ENCODE data around the gene CSNK1D. TPM values are rescaled to one million over a fixed set of nuclear protein-coding genes. Genes with fewer than 3 reads are reported as not detected.

Gene CSNK1D
- total and polyA plus RNA-seq, 10 of the 15 experiments (the other 5 are each of a cell fraction or from before 2014, with no cell fraction given): 5.7 to 105 (median 58.1) TPM

DNA sequence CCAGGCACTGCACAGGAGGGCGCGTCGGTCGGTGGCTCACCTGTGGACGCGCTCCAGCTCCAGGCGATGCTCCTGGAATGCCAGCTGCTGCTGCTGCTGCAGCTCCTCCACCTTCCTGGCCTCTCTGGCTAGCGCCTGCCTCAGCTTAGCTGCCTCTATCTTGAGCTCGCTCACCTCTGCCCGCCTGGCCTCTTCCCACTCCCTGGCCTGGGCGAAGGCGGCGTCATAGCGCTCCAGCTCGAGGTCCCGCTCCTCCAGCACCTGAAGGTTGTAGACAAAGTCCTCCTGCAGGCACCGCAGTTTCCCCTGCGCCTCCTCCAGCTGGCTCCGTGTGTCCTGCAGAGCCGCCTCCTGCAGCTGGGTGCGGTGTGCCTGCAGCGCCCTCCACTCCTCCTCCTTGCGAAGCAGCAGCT is 72.0 kb downstream of the CSNK1D start:
- Histone ChIP-seq H3K27me3 (replicated peaks in 1 of 2; ENCODE audit: control insufficient read depth in 2 of 2, insufficient read depth in 2 of 2, low read length in 1 of 2) (no peaks in the 10 kb centered on the region), H3K4me1 (ENCODE audit: control insufficient read depth, insufficient read depth, low read length) (peaks cover 15% of the 10 kb centered on the region), H3K4me3 (no peak overlapping the region), H3K9ac (ENCODE audit: control insufficient read depth, insufficient read depth, low read length) (no peak overlapping the region), H3K4me2 (ENCODE audit: control insufficient read depth, insufficient read depth) (no peak overlapping the region), H3K36me3 (ENCODE audit: control insufficient read depth in 2 of 2, insufficient read depth in 2 of 2, low read length in 1 of 2) (no peaks in the 10 kb centered on the region), H4K20me1 (ENCODE audit: control insufficient read depth, insufficient read depth) (no peaks in the 10 kb centered on the region), H3K9me3 (replicated peaks; ENCODE audit: control insufficient read depth, insufficient read depth, low read length) (no peaks in the 10 kb centered on the region), H3K27ac (ENCODE audit: control insufficient read depth, insufficient read depth) (no peak overlapping the region), H2AFZ (ENCODE audit: control insufficient read depth, low read depth, low read length) (no peak overlapping the region), H3K79me2 (ENCODE audit: control insufficient read depth, insufficient read depth, low read length) (no peaks in the 10 kb centered on the region)
- ChIA-PET RAD21 (ENCODE audit: unreplicated experiment) (no interaction called here), SMC1A (ENCODE audit: uncharacterized antibody, unreplicated experiment) (no interaction called here), CTCF (interaction anchor here (1.0 kb wide), 1 partner anchor 35 kb away, joined by 4 read pairs; no protein-coding TSS in a partner anchor), POLR2A (no interaction called here)
- no peak for DNase-seq (ENCODE audit: low read depth, low spot score)
- no TSS peak for BruUV-seq (replicated peaks)
- no peak for ATAC-seq
- in situ Hi-C loops (cut with MboI) (no loop called here), intact Hi-C loops (cut with micrococcal nuclease; ENCODE audit: unreplicated experiment) (no loop called here)
- 96% methylated on average over 23 of the region's 23 CpGs for WGBS (ENCODE audit: insufficient coverage, insufficient replicate concordance, low lambda C conversion rate, missing lambda C conversion rate)
- no peak for FAIRE-seq
- no peak for TF ChIP-seq KLF5 (IDR thresholded peaks at IDR 0.05; ENCODE audit: partially characterized antibody)
- TF ChIP-seq BCLAF1 (IDR thresholded peaks at IDR 0.05): no peak
- no peak for TF ChIP-seq GATAD2B (conservative IDR thresholded peaks at IDR 0.05; ENCODE audit: low read depth)
- no peak for TF ChIP-seq EP300 (IDR thresholded peaks at IDR 0.05; ENCODE audit: borderline replicate concordance in 1 of 2, control insufficient read depth in 1 of 2, low read depth in 2 of 2, low read length in 2 of 2)
- no peak for TF ChIP-seq SREBF1 (IDR thresholded peaks at IDR 0.05; ENCODE audit: low read length)
- no peak for TF ChIP-seq POLR2AphosphoS5 (IDR thresholded peaks at IDR 0.05; ENCODE audit: low read length)
- TF ChIP-seq JUNB (IDR thresholded peaks at IDR 0.05): no peak
- TF ChIP-seq POU2F2 (IDR thresholded peaks at IDR 0.05; ENCODE audit: borderline replicate concordance, low read depth, low read length): no peak
- TF ChIP-seq YY1 (IDR thresholded peaks at IDR 0.05; ENCODE audit: low read depth, low read length): no peak
- TF ChIP-seq, protein P1, sequence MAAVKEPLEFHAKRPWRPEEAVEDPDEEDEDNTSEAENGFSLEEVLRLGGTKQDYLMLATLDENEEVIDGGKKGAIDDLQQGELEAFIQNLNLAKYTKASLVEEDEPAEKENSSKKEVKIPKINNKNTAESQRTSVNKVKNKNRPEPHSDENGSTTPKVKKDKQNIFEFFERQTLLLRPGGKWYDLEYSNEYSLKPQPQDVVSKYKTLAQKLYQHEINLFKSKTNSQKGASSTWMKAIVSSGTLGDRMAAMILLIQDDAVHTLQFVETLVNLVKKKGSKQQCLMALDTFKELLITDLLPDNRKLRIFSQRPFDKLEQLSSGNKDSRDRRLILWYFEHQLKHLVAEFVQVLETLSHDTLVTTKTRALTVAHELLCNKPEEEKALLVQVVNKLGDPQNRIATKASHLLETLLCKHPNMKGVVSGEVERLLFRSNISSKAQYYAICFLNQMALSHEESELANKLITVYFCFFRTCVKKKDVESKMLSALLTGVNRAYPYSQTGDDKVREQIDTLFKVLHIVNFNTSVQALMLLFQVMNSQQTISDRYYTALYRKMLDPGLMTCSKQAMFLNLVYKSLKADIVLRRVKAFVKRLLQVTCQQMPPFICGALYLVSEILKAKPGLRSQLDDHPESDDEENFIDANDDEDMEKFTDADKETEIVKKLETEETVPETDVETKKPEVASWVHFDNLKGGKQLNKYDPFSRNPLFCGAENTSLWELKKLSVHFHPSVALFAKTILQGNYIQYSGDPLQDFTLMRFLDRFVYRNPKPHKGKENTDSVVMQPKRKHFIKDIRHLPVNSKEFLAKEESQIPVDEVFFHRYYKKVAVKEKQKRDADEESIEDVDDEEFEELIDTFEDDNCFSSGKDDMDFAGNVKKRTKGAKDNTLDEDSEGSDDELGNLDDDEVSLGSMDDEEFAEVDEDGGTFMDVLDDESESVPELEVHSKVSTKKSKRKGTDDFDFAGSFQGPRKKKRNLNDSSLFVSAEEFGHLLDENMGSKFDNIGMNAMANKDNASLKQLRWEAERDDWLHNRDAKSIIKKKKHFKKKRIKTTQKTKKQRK (IDR thresholded peaks at IDR 0.05; ENCODE audit: low read depth, low read length): no peak
- no peak for TF ChIP-seq SUZ12 (IDR thresholded peaks at IDR 0.05; ENCODE audit: unreplicated experiment)
- no peak for TF ChIP-seq MYB (IDR thresholded peaks at IDR 0.05; ENCODE audit: borderline replicate concordance, low read depth, low read length)
- TF ChIP-seq BCL3 (IDR thresholded peaks at IDR 0.05; ENCODE audit: borderline replicate concordance, insufficient read depth, low read depth, low read length, poor library complexity, severe bottlenecking): no peak
- no peak for TF ChIP-seq MYC (IDR thresholded peaks at IDR 0.05; ENCODE audit: insufficient read depth, insufficient read length, insufficient replicate concordance, low read length, severe bottlenecking)
- TF ChIP-seq RAD51 (IDR thresholded peaks at IDR 0.05): no peak

Measured in GM12878 (cell line).